Panc1 (cell line): Measurements from ENCODE around the gene TNFRSF11A.

Source experiments
- CTCF ChIP-seq: fragments of 450-650 bp; IDR thresholded peaks from 2 replicates; pipeline ENCODE4 v1.5.1; 2017; ENCODE audit warnings: mild to moderate bottlenecking
- POLR2AphosphoS5 ChIP-seq: IDR thresholded peaks from 2 replicates; pipeline ENCODE4 v1.6.1; 2012; ENCODE audit warnings: mild to moderate bottlenecking, low read depth, low read length, moderate library complexity
- REST ChIP-seq, 2 experiments: IDR thresholded peaks; 2 replicates each; pipeline ENCODE4 v1.6.1; 2011 to 2012; ENCODE audit warnings: low read depth in 2 of 2, control low read depth in 1 of 2, low read length in 1 of 2, mild to moderate bottlenecking in 1 of 2, moderate library complexity in 1 of 2; ENCODE audit not compliant: insufficient read depth in 1 of 2
- SIN3A ChIP-seq: IDR thresholded peaks from 2 replicates; pipeline ENCODE4 v1.6.1; 2012; ENCODE audit warnings: low read depth, mild to moderate bottlenecking, low read length, moderate library complexity, borderline replicate concordance; ENCODE audit not compliant: insufficient read depth
- TCF7L2 ChIP-seq: IDR thresholded peaks from 2 replicates; pipeline ENCODE4 v1.6.1; 2011; ENCODE audit warnings: mild to moderate bottlenecking, low read depth, low read length, inconsistent platforms

GRCh38 chr18:62389761-62390481, 64.8 kb downstream of the TNFRSF11A start:
- TF ChIP-seq CTCF, result no peak
- TF ChIP-seq POLR2AphosphoS5, result no peak
- TF ChIP-seq REST (IDR thresholded peaks at IDR 0.05; ENCODE audit: insufficient read depth in 1 of 2, low read depth in 2 of 2, low read length in 1 of 2), result no peak
- no peak for TF ChIP-seq SIN3A
- no peak for TF ChIP-seq TCF7L2
